ENCODE results near the gene VPS37D.
"Not testable (repeated sequence)": the region's sequence is repeated elsewhere in the genome, so short reads cannot be mapped to it uniquely, and the experiment has no call there.

The VPS37D gene

GRCh38 chr7:73718438-73718881 lies 50.8 kb downstream of the VPS37D start:
- in situ Hi-C loops (cut with HindIII; ENCODE audit: low pct_ligation_motif_present, low pct_unique_long_range_greater_than_20kb, low sequenced_read_pairs), result no loop called here
- DNase-seq, result no peak

GRCh38 chr7:73718905-73719805 lies 51.5 kb downstream of the VPS37D start, which contains the start of gene STX1A:
STX1A (minus strand) TSS chr7:73719669; CDS start chr7:73719631, 38 bp downstream.
- DNase-seq, result peak; percentile 85
- in situ Hi-C loops (cut with HindIII; ENCODE audit: low pct_ligation_motif_present, low pct_unique_long_range_greater_than_20kb, low sequenced_read_pairs), result no loop called here

GRCh38 chr7:73719806-73720169 lies 52.2 kb downstream of the VPS37D start:
- DNase-seq, result no peak
- in situ Hi-C loops (cut with HindIII; ENCODE audit: low pct_ligation_motif_present, low pct_unique_long_range_greater_than_20kb, low sequenced_read_pairs), result no loop called here

GRCh38 chr7:73720443-73720842 lies 52.8 kb downstream of the VPS37D start:
- in situ Hi-C loops (cut with HindIII; ENCODE audit: low pct_ligation_motif_present, low pct_unique_long_range_greater_than_20kb, low sequenced_read_pairs); DNase-seq: not testable (repeated sequence)

- DNase-seq, result peak; percentile 42
- in situ Hi-C loops (cut with HindIII; ENCODE audit: low pct_ligation_motif_present, low pct_unique_long_range_greater_than_20kb, low sequenced_read_pairs), result no loop called here
Observed at GRCh38 chr7:73721377-73721817, 53.8 kb downstream of the VPS37D start.
